ENCODE results near the gene B4GALT6.

The B4GALT6 gene

DNA sequence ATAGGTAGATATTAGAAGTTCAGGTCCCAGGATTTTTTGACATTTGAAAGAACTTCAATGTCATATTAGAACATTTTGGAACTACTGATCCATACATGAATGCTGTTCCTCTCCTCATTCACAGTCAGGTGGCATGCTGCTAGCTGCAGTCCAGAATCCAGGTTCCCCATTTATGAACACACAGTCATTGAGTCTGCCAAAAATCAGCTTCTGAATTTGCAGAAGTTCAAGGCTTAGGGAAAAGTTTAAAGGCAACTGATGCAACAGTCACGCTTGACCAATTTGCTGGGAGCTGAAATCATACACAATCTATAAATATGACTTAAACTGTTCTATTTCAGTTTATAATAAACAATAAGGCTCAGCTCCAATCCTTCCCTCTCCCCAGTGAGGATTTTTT, 110.0 kb downstream of the B4GALT6 start:
- FAIRE-seq (no peak), DNase-seq (ENCODE audit: insufficient read length, low spot score) (no peak)
- no peak for TF ChIP-seq POLR2A (IDR thresholded peaks at IDR 0.05; ENCODE audit: low read depth, low read length)

Measured in H54 (cell line).